T-helper 2 cell treated with Interferon-gamma antibody and Interleukin-4, amounts not matched to agents 5 μg/mL and 100 μg/mL, for 36 hours (primary cell): ENCODE measurements around the gene ENGASE.

Source experiments
- DNase-seq: peaks from one replicate; pipeline ENCODE4 v3.0.0; 2021; ENCODE audit warnings: low spot score
- H3K27ac Mint-ChIP-seq: one replicate; pipeline ENCODE4 v1.8.0; 2021; ENCODE audit warnings: mild to moderate bottlenecking, mixed read lengths
- H3K27me3 Mint-ChIP-seq: one replicate; pipeline ENCODE4 v1.8.0; 2021; ENCODE audit warnings: low read depth, mixed read lengths
- H3K36me3 Mint-ChIP-seq: one replicate; pipeline ENCODE4 v1.8.0; 2021; ENCODE audit warnings: low read depth, mixed read lengths
- H3K4me1 Mint-ChIP-seq: one replicate; pipeline ENCODE4 v1.8.0; 2021; ENCODE audit warnings: low read depth, mixed read lengths
- H3K4me3 Mint-ChIP-seq: one replicate; pipeline ENCODE4 v1.8.0; 2022; ENCODE audit warnings: mild to moderate bottlenecking, moderate library complexity, mixed read lengths
- H3K9me3 Mint-ChIP-seq: one replicate; pipeline ENCODE4 v1.8.0; 2021; ENCODE audit warnings: mixed read lengths

Gene ENGASE

GRCh38 chr17:79095345-79096055 lies 20.9 kb downstream of the ENGASE start:
- Mint-ChIP-seq H3K9me3 (no peaks in the 10 kb centered on the region), H3K27me3 (peaks cover 22% of the 10 kb centered on the region)

GRCh38 chr17:79096477-79096876 lies 21.9 kb downstream of the ENGASE start:
- no peak overlapping the region for H3K4me3 Mint-ChIP-seq
- DNase-seq, result no peak
- H3K4me1 Mint-ChIP-seq, result peaks cover 2% of the 10 kb centered on the region
- H3K27me3 Mint-ChIP-seq, result peaks cover 22% of the 10 kb centered on the region
- no peaks in the 10 kb centered on the region for H3K36me3 Mint-ChIP-seq
- no peak overlapping the region for H3K27ac Mint-ChIP-seq
- no peaks in the 10 kb centered on the region for H3K9me3 Mint-ChIP-seq

More at GRCh38 chr17:79095345-79096055, 20.9 kb downstream of the ENGASE start:
- Mint-ChIP-seq H3K4me3 (no peak overlapping the region), H3K4me1 (peaks cover 2% of the 10 kb centered on the region), H3K36me3 (no peaks in the 10 kb centered on the region), H3K27ac (no peak overlapping the region)
- DNase-seq, result no peak

GRCh38 chr17:79097226-79098055 lies 22.8 kb downstream of the ENGASE start:
- Mint-ChIP-seq H3K4me3 (no peak overlapping the region), H3K36me3 (no peaks in the 10 kb centered on the region), H3K27ac (no peak overlapping the region), H3K9me3 (no peaks in the 10 kb centered on the region), H3K27me3 (peaks cover 20% of the 10 kb centered on the region), H3K4me1 (peaks cover 2% of the 10 kb centered on the region)
- no peak for DNase-seq

- H3K4me3 Mint-ChIP-seq, result no peak overlapping the region
- H3K4me1 Mint-ChIP-seq, result peaks cover 2% of the 10 kb centered on the region
- no peak for DNase-seq
- no peaks in the 10 kb centered on the region for H3K9me3 Mint-ChIP-seq
- H3K27ac Mint-ChIP-seq, result no peak overlapping the region
- H3K36me3 Mint-ChIP-seq, result no peaks in the 10 kb centered on the region
- H3K27me3 Mint-ChIP-seq, result peaks cover 17% of the 10 kb centered on the region
These were observed 23.8 kb downstream of the ENGASE start for GRCh38 chr17:79098282-79098867.

GRCh38 chr17:79100405-79100804 lies 25.8 kb downstream of the ENGASE start:
- Mint-ChIP-seq H3K36me3 (no peaks in the 10 kb centered on the region), H3K27ac (no peak overlapping the region), H3K27me3 (peaks cover 14% of the 10 kb centered on the region), H3K4me3 (no peak overlapping the region), H3K9me3 (no peaks in the 10 kb centered on the region), H3K4me1 (no peaks in the 10 kb centered on the region)
- DNase-seq, result no peak

GRCh38 chr17:79101111-79101673 lies 26.6 kb downstream of the ENGASE start:
- H3K27me3 Mint-ChIP-seq, result peaks cover 10% of the 10 kb centered on the region

GRCh38 chr17:79102214-79102613 lies 27.6 kb downstream of the ENGASE start:
- Mint-ChIP-seq H3K9me3 (no peaks in the 10 kb centered on the region), H3K27ac (no peak overlapping the region), H3K4me1 (no peaks in the 10 kb centered on the region), H3K27me3 (peaks cover 10% of the 10 kb centered on the region), H3K36me3 (no peaks in the 10 kb centered on the region), H3K4me3 (no peak overlapping the region)
- no peak for DNase-seq

More at GRCh38 chr17:79101111-79101673, 26.6 kb downstream of the ENGASE start:
- no peak for DNase-seq
- no peaks in the 10 kb centered on the region for H3K4me1 Mint-ChIP-seq
- H3K4me3 Mint-ChIP-seq, result no peak overlapping the region
- no peak overlapping the region for H3K27ac Mint-ChIP-seq
- no peaks in the 10 kb centered on the region for H3K36me3 Mint-ChIP-seq
- no peaks in the 10 kb centered on the region for H3K9me3 Mint-ChIP-seq

GRCh38 chr17:79104898-79105600 lies 30.4 kb downstream of the ENGASE start:
- no peak for DNase-seq
- Mint-ChIP-seq H3K36me3 (no peaks in the 10 kb centered on the region), H3K4me1 (no peaks in the 10 kb centered on the region), H3K9me3 (no peaks in the 10 kb centered on the region), H3K4me3 (no peak overlapping the region), H3K27ac (no peak overlapping the region), H3K27me3 (peaks cover 3% of the 10 kb centered on the region)

GRCh38 chr17:79105937-79106336 lies 31.3 kb downstream of the ENGASE start:
- Mint-ChIP-seq H3K4me1 (no peaks in the 10 kb centered on the region), H3K27me3 (peaks cover 3% of the 10 kb centered on the region), H3K36me3 (no peaks in the 10 kb centered on the region), H3K27ac (no peak overlapping the region), H3K9me3 (no peaks in the 10 kb centered on the region), H3K4me3 (no peak overlapping the region)
- DNase-seq, result no peak

- Mint-ChIP-seq H3K27ac (no peak overlapping the region), H3K36me3 (no peaks in the 10 kb centered on the region), H3K9me3 (no peaks in the 10 kb centered on the region), H3K4me3 (no peak overlapping the region), H3K4me1 (no peaks in the 10 kb centered on the region), H3K27me3 (peaks cover 3% of the 10 kb centered on the region)
- DNase-seq, result no peak
These were observed 32.3 kb downstream of the ENGASE start for GRCh38 chr17:79106958-79107357.

- no peaks in the 10 kb centered on the region for H3K9me3 Mint-ChIP-seq
These were observed 33.0 kb downstream of the ENGASE start for GRCh38 chr17:79107499-79108231.

GRCh38 chr17:79108232-79108850 lies 33.7 kb downstream of the ENGASE start:
- DNase-seq, result no peak
- no peak overlapping the region for H3K27ac Mint-ChIP-seq
- H3K4me3 Mint-ChIP-seq, result no peak overlapping the region
- no peaks in the 10 kb centered on the region for H3K4me1 Mint-ChIP-seq
- H3K9me3 Mint-ChIP-seq, result no peaks in the 10 kb centered on the region
- H3K27me3 Mint-ChIP-seq, result peaks cover 3% of the 10 kb centered on the region
- no peaks in the 10 kb centered on the region for H3K36me3 Mint-ChIP-seq

More at GRCh38 chr17:79107499-79108231, 33.0 kb downstream of the ENGASE start:
- DNase-seq, result no peak
- Mint-ChIP-seq H3K27me3 (peaks cover 3% of the 10 kb centered on the region), H3K4me1 (no peaks in the 10 kb centered on the region), H3K4me3 (no peak overlapping the region), H3K27ac (no peak overlapping the region), H3K36me3 (no peaks in the 10 kb centered on the region)

- H3K4me1 Mint-ChIP-seq, result no peaks in the 10 kb centered on the region
- H3K27ac Mint-ChIP-seq, result no peak overlapping the region
- no peaks in the 10 kb centered on the region for H3K9me3 Mint-ChIP-seq
- no peaks in the 10 kb centered on the region for H3K36me3 Mint-ChIP-seq
- H3K4me3 Mint-ChIP-seq, result no peak overlapping the region
- DNase-seq, result no peak
- H3K27me3 Mint-ChIP-seq, result peaks cover 3% of the 10 kb centered on the region
These were observed 34.2 kb downstream of the ENGASE start for GRCh38 chr17:79108870-79109269.
